HepG2 (cell line): Measurements from ENCODE around the gene PRSS1. TPM values are rescaled to one million over a fixed set of nuclear protein-coding genes. Genes with fewer than 3 reads are reported as not detected.

Experiments
- ATAC-seq: fragments of 200-7000 bp; cut with Tn5 transposase; 3 replicates; pipeline ENCODE4 v1.9.1; 2020; ENCODE audit warnings: mild to moderate bottlenecking, moderate library complexity
- BruUV-seq: library from RNA; stranded (reverse); fragments of 400-500 nt; replicated peaks from 2 replicates; lab custom pipeline; 2021; lab: Mats Ljungman, UMichigan
- CTCF ChIA-PET: fragments of 300-600 bp; formaldehyde crosslinking; extraction: SDS; loops from one replicate; lab custom pipeline; 2021; ENCODE audit warnings: low total read pairs, inconsistent platforms, low intra/inter-chr PET ratio; lab: Yijun Ruan, JAX
- POLR2A ChIA-PET: fragments of 350-600 bp; sonication (Branson Sonifier 250); formaldehyde crosslinking; loops from one replicate; lab custom pipeline; 2020; ENCODE audit warnings: antibody characterized with exemption, inconsistent platforms; lab: Yijun Ruan, JAX
- DNase-seq: peaks from one replicate; pipeline ENCODE4 v3.0.0-alpha.2; 2015; ENCODE audit warnings: low spot score
- FAIRE-seq: peaks from 3 replicates; lab custom pipeline; 2011; peaks lifted over from hg19 to GRCh38; lab: Jason Lieb, UNC
- H2AFZ ChIP-seq: one replicate; pipeline ENCODE4 v1.6.1; 2011; ENCODE audit warnings: low read length, inconsistent platforms
- H3K27ac ChIP-seq: fragments of 300-600 bp; 3 replicates; pipeline ENCODE4 v1.8.0; 2011; ENCODE audit warnings: mixed run types, mild to moderate bottlenecking, mixed read lengths, low read length, inconsistent platforms; ENCODE audit not compliant: insufficient read depth; ENCODE audit errors: extremely low read length
- H3K27me3 ChIP-seq, 2 experiments: fragments of 200-600 bp in 1 of 2; 2 replicates in 1 of 2; 3 replicates in 1 of 2; pipeline versions ENCODE4 v1.6.0 to v1.8.0; 2011; ENCODE audit warnings: low read length in 2 of 2, mild to moderate bottlenecking in 2 of 2, moderate library complexity in 2 of 2, inconsistent platforms in 1 of 2; ENCODE audit not compliant: insufficient read depth in 2 of 2, control insufficient read depth in 1 of 2
- H3K36me3 ChIP-seq, 2 experiments: fragments of 200-600 bp in 1 of 2; replicated peaks in 1 of 2; 2 replicates in 1 of 2; 3 replicates in 1 of 2; pipeline versions ENCODE4 v1.5.1 to v1.8.0; 2011; ENCODE audit warnings: low read length in 2 of 2, inconsistent platforms in 1 of 2; ENCODE audit not compliant: insufficient read depth in 2 of 2, control insufficient read depth in 1 of 2
- H3K4me1 ChIP-seq: 2 replicates; pipeline ENCODE4 v1.5.1; 2012; ENCODE audit warnings: low read length, inconsistent platforms; ENCODE audit not compliant: insufficient read depth
- H3K4me2 ChIP-seq: 2 replicates; pipeline ENCODE4 v1.6.0; 2011; ENCODE audit warnings: low read depth, low read length, inconsistent platforms
- H3K4me3 ChIP-seq, 3 experiments: fragments of 200-600 bp in 1 of 3; sonication (generic), shearing (Covaris generic) in 1 of 3; replicated peaks in 1 of 3; 2 replicates each; pipeline ENCODE4 v1.5.1; 2011 to 2016; ENCODE audit warnings: low read length in 3 of 3, inconsistent platforms in 2 of 3, low read depth in 2 of 3, mild to moderate bottlenecking in 2 of 3, control low read depth in 1 of 3, mixed read lengths in 1 of 3; ENCODE audit not compliant: insufficient read depth in 1 of 3
- H3K79me2 ChIP-seq: one replicate; pipeline ENCODE4 v1.6.1; 2011; ENCODE audit warnings: low read length, inconsistent platforms; ENCODE audit not compliant: insufficient read depth
- H3K9ac ChIP-seq: 2 replicates; pipeline ENCODE4 v1.6.0; 2011; ENCODE audit warnings: mild to moderate bottlenecking, low read depth, low read length, inconsistent platforms; ENCODE audit not compliant: insufficient read depth
- H3K9me3 ChIP-seq: 2 replicates; pipeline ENCODE4 v1.5.1; 2012; ENCODE audit warnings: mild to moderate bottlenecking, low read length
- H4K20me1 ChIP-seq: 2 replicates; pipeline ENCODE4 v1.6.0; 2011; ENCODE audit warnings: inconsistent platforms, mild to moderate bottlenecking, low read length, moderate library complexity; ENCODE audit not compliant: insufficient read depth
- ARID3A ChIP-seq: IDR thresholded peaks from 2 replicates; pipeline ENCODE4 v1.6.1; 2012; ENCODE audit warnings: low read depth, low read length, improper control_type of control experiment
- BHLHE40 ChIP-seq: IDR thresholded peaks from 2 replicates; pipeline ENCODE4 v1.6.1; 2011; ENCODE audit warnings: low read length, improper control_type of control experiment
- CREBL2 ChIP-seq: sonication (generic); formaldehyde crosslinking; IDR thresholded peaks from 2 replicates; pipeline ENCODE4 v1.8.1; 2023; ENCODE audit warnings: missing genetic modification reagents, mild to moderate bottlenecking, borderline replicate concordance
- GLI4 ChIP-seq: sonication (generic); formaldehyde crosslinking; IDR thresholded peaks from 2 replicates; pipeline ENCODE4 v1.5.1; 2020; ENCODE audit warnings: missing genetic modification reagents, mild to moderate bottlenecking, moderate library complexity, borderline replicate concordance
- GZF1 ChIP-seq: sonication (generic); formaldehyde crosslinking; IDR thresholded peaks from 2 replicates; pipeline ENCODE4 v1.5.1; 2020; ENCODE audit warnings: mild to moderate bottlenecking, missing genetic modification reagents
- HNF1A ChIP-seq, 2 experiments: sonication (generic) in 1 of 2; formaldehyde crosslinking in 1 of 2; IDR thresholded peaks; 2 replicates each; pipeline versions ENCODE4 v1.4.0 to v1.6.1; 2016 to 2020; ENCODE audit warnings: borderline replicate concordance in 1 of 2, low read depth in 1 of 2, mild to moderate bottlenecking in 1 of 2, missing genetic modification reagents in 1 of 2
- KDM5A ChIP-seq: fragments of 200-600 bp; sonication (generic); IDR thresholded peaks from 2 replicates; pipeline ENCODE4 v1.7.0; 2018; ENCODE audit warnings: antibody characterized with exemption, mild to moderate bottlenecking, low read length, borderline replicate concordance
- MIXL1 ChIP-seq: IDR thresholded peaks from 2 replicates; pipeline ENCODE4 v1.6.1; 2016
- NCOA5 ChIP-seq: sonication (generic); formaldehyde crosslinking; IDR thresholded peaks from 2 replicates; pipeline ENCODE4 v1.4.0; 2020; ENCODE audit warnings: missing genetic modification reagents
- NCOR1 ChIP-seq: fragments of 200-600 bp; sonication (generic); IDR thresholded peaks from 2 replicates; pipeline ENCODE4 v1.7.0; 2017; ENCODE audit warnings: antibody characterized with exemption, low read length, borderline replicate concordance
- NR0B2 ChIP-seq: sonication (generic); formaldehyde crosslinking; IDR thresholded peaks from 2 replicates; pipeline ENCODE4 v1.4.0; 2020; ENCODE audit warnings: mild to moderate bottlenecking, missing genetic modification reagents
- RORA ChIP-seq: sonication (generic); formaldehyde crosslinking; IDR thresholded peaks from 2 replicates; pipeline ENCODE4 v1.5.0; 2020; ENCODE audit warnings: mild to moderate bottlenecking, missing genetic modification reagents, moderate library complexity
- SALL1 ChIP-seq: sonication (generic); formaldehyde crosslinking; IDR thresholded peaks from 2 replicates; pipeline ENCODE4 v1.8.0; 2022; ENCODE audit warnings: mild to moderate bottlenecking, missing genetic modification reagents
- SP1 ChIP-seq, 2 experiments: fragments of 450-650 bp in 1 of 2; sonication (generic) in 1 of 2; formaldehyde crosslinking in 1 of 2; IDR thresholded peaks; 2 replicates each; pipeline versions ENCODE4 v1.4.0 to v1.6.1; 2016 to 2020; ENCODE audit warnings: missing genetic modification reagents in 1 of 2
- TEAD3 ChIP-seq: optimal IDR thresholded peaks from 2 replicates; pipeline ENCODE3; 2016; ENCODE audit warnings: borderline replicate concordance
- YEATS2 ChIP-seq: sonication (generic); formaldehyde crosslinking; IDR thresholded peaks from 2 replicates; pipeline ENCODE4 v1.4.0; 2020; ENCODE audit warnings: missing genetic modification reagents, borderline replicate concordance
- ZNF225 ChIP-seq: sonication (generic); formaldehyde crosslinking; IDR thresholded peaks from 2 replicates; pipeline ENCODE4 v1.4.0; 2020; ENCODE audit warnings: mild to moderate bottlenecking, missing genetic modification reagents
- ZNF607 ChIP-seq: sonication (generic); formaldehyde crosslinking; IDR thresholded peaks from 2 replicates; pipeline ENCODE4 v1.5.1; 2020; ENCODE audit warnings: missing genetic modification reagents, mild to moderate bottlenecking, borderline replicate concordance
- ZNF816 ChIP-seq: sonication (generic); formaldehyde crosslinking; IDR thresholded peaks from 2 replicates; pipeline ENCODE4 v1.8.0; 2022; ENCODE audit warnings: missing genetic modification reagents, mild to moderate bottlenecking, borderline replicate concordance
- ZNF879 ChIP-seq: sonication (generic); formaldehyde crosslinking; IDR thresholded peaks from 2 replicates; pipeline ENCODE4 v1.8.1; 2023; ENCODE audit warnings: missing genetic modification reagents
- WGBS: methylation state at CpG from one replicate; pipeline ENCODE4 v1.1.6; 2017; ENCODE audit warnings: low lambda C conversion rate; 5-methylcytosine and 5-hydroxymethylcytosine counted together
- in situ Hi-C: cut with HindIII; loops from 2 replicates; pipeline ENCODE4 v1.10.0; 2017; ENCODE audit warnings: low pct_unique_long_range_greater_than_20kb; ENCODE audit not compliant: extremely low pct_ligation_motif_present
- intact Hi-C: fragments of 100-400 bp; cut with micrococcal nuclease; formaldehyde crosslinking; loops from one replicate; pipeline ENCODE4 v1.10.0; 2022; ENCODE audit not compliant: unreplicated experiment
- polyA plus RNA-seq, 8 experiments: library from polyadenylated mRNA; depleted of rRNA in 3 of 8; stranded (reverse) in 7 of 8; unstranded in 1 of 8; fragments of >200 nt; fragmentation: Illumina TruSeq in 4 of 8; extraction: Trizol in 4 of 8; gene quantifications; 2 replicates each; pipeline versions ENCODE4 v1.2.1 to v1.2.3, GENCODE V29; 2011 to 2016; ENCODE audit warnings: low read depth in 4 of 8, missing spikeins in 1 of 8, mixed read lengths in 1 of 8; ENCODE audit not compliant: insufficient read depth in 1 of 8
- total RNA-seq, 5 experiments: library from RNA; depleted of rRNA; stranded (reverse); fragments of >200 nt; fragmentation: Illumina TruSeq; extraction: Trizol; gene quantifications; 2 replicates each; pipeline ENCODE4 v1.2.3, GENCODE V29; 2016; ENCODE audit warnings: low read depth in 1 of 5

PRSS1 gene
- total and polyA plus RNA-seq, 2 of the 13 experiments (the other 11 are each of a cell fraction or from before 2014, with no cell fraction given), result not detected

- H2AFZ ChIP-seq, result no peak overlapping the region
- ATAC-seq (no peak), DNase-seq (no peak), FAIRE-seq (no peak)
- BruUV-seq, result no TSS peak
- no peak for TF ChIP-seq ZNF607 (CRISPR knock-in tag)
- no peak for TF ChIP-seq ZNF225 (CRISPR knock-in tag)
- TF ChIP-seq BHLHE40, result no peak
- TF ChIP-seq NCOR1, result no peak
- TF ChIP-seq NCOA5 (CRISPR knock-in tag), result no peak
- no peak for TF ChIP-seq TEAD3 (CRISPR knock-in tag)
- no peak for TF ChIP-seq ARID3A
- no peak for TF ChIP-seq KDM5A
- TF ChIP-seq MIXL1 (CRISPR knock-in tag), result no peak
- TF ChIP-seq ZNF879, result no peak
- TF ChIP-seq GLI4 (CRISPR knock-in tag), result no peak
- no peak for TF ChIP-seq YEATS2 (CRISPR knock-in tag)
- TF ChIP-seq CREBL2 (CRISPR knock-in tag), result no peak
- no peak for TF ChIP-seq RORA
- TF ChIP-seq HNF1A (IDR thresholded peaks at IDR 0.05; ENCODE audit: low read depth), result no peak
- no peak for TF ChIP-seq HNF1A (CRISPR knock-in tag; IDR thresholded peaks at IDR 0.05; ENCODE audit: borderline replicate concordance)
- no peak for TF ChIP-seq SP1 (IDR thresholded peaks at IDR 0.05)
- TF ChIP-seq SP1 (CRISPR knock-in tag; IDR thresholded peaks at IDR 0.05), result no peak
- no peak for TF ChIP-seq GZF1
- no peak for TF ChIP-seq SALL1 (CRISPR knock-in tag)
- no peak for TF ChIP-seq ZNF816 (CRISPR knock-in tag)
- TF ChIP-seq NR0B2 (CRISPR knock-in tag), result no peak
- H3K27ac ChIP-seq, result no peak overlapping the region
- H3K36me3 ChIP-seq, result no peaks in the 10 kb centered on the region
- H3K27me3 ChIP-seq, result peaks cover 0 to 15% of the 10 kb centered on the region in 2 experiments; a peak in 4 of 5 replicates
- no peak overlapping the region for H3K4me2 ChIP-seq
- intact Hi-C loops, result no loop called here
- no peak overlapping the region for H3K4me3 ChIP-seq
- in situ Hi-C loops, result loop anchor here (5.0 kb wide), 1 partner anchor 152 kb away; no protein-coding TSS in a partner anchor
- no peak overlapping the region for H3K9ac ChIP-seq
- WGBS, result 16% methylated on average over 7 of the region's 7 CpGs
- H3K79me2 ChIP-seq, result no peaks in the 10 kb centered on the region
- H3K9me3 ChIP-seq, result no peaks in the 10 kb centered on the region
- ChIA-PET POLR2A (no interaction called here), CTCF (interaction anchor here (0.6 to 2.1 kb wide), 7 partner anchors 71 to 249 kb away, joined by 3 to 30 read pairs (median 10); no protein-coding TSS in a partner anchor)
- no peaks in the 10 kb centered on the region for H4K20me1 ChIP-seq
- no peaks in the 10 kb centered on the region for H3K4me1 ChIP-seq
Observed at GRCh38 chr7:142784096-142784495, 34.8 kb downstream of the PRSS1 start.
